ENCODE results near the gene LTC4S.

LTC4S gene

DNA sequence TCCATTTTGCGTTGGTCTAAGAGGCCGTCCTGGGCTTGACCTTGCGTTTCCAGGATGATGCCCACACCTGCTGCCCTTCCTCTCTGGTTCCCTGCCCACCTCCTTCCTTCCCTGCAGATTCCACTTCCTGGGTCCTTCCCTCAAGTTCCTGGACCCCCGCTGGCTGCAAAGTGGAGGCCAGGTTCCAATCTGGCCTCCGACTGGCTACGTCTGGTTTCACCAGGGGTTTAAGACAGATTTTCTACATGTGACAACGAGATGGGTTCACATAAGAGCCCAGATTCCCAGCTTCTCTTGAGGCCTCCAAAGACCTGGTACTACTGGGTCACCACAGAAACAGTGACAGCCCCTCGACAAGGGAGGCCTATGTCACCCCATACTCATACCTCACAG is 10.8 kb downstream of the LTC4S start:
- H3K4me3 ChIP-seq (ENCODE audit: low read depth, low read length), result no peak overlapping the region

DNA sequence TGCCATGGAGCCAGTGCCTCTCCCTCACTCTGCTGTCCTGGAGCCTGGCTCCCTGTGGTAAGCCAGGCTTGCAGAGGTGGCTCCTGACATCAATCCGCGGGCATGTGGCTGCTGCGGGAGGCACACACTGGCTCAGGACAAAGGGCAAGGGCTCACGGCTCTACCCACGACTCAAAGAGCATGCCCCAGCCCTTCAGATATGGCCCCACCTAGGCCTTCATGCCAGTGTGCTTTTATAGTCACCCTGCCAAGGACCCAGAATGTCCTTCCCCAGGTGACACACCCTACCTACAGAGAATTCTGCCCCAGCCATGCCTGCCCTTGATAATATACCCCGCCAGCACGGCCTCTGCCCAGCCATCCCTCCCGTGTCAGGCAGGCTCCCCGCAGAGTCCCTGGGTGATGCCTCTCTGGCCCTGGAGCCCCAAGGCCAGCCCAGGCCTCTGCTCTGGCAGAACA is 11.3 kb downstream of the LTC4S start:
- TF ChIP-seq, protein P1, sequence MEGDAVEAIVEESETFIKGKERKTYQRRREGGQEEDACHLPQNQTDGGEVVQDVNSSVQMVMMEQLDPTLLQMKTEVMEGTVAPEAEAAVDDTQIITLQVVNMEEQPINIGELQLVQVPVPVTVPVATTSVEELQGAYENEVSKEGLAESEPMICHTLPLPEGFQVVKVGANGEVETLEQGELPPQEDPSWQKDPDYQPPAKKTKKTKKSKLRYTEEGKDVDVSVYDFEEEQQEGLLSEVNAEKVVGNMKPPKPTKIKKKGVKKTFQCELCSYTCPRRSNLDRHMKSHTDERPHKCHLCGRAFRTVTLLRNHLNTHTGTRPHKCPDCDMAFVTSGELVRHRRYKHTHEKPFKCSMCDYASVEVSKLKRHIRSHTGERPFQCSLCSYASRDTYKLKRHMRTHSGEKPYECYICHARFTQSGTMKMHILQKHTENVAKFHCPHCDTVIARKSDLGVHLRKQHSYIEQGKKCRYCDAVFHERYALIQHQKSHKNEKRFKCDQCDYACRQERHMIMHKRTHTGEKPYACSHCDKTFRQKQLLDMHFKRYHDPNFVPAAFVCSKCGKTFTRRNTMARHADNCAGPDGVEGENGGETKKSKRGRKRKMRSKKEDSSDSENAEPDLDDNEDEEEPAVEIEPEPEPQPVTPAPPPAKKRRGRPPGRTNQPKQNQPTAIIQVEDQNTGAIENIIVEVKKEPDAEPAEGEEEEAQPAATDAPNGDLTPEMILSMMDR (IDR thresholded peaks at IDR 0.05; ENCODE audit: borderline replicate concordance, insufficient read depth, low read depth, low read length), result no peak
- H3K4me3 ChIP-seq (ENCODE audit: low read depth, low read length), result peak overlapping the region; percentile 90

More for the DNA sequence above, 10.8 kb downstream of the LTC4S start:
- TF ChIP-seq, protein P1 (IDR thresholded peaks at IDR 0.05; ENCODE audit: borderline replicate concordance, insufficient read depth, low read depth, low read length), result no peak

DNA sequence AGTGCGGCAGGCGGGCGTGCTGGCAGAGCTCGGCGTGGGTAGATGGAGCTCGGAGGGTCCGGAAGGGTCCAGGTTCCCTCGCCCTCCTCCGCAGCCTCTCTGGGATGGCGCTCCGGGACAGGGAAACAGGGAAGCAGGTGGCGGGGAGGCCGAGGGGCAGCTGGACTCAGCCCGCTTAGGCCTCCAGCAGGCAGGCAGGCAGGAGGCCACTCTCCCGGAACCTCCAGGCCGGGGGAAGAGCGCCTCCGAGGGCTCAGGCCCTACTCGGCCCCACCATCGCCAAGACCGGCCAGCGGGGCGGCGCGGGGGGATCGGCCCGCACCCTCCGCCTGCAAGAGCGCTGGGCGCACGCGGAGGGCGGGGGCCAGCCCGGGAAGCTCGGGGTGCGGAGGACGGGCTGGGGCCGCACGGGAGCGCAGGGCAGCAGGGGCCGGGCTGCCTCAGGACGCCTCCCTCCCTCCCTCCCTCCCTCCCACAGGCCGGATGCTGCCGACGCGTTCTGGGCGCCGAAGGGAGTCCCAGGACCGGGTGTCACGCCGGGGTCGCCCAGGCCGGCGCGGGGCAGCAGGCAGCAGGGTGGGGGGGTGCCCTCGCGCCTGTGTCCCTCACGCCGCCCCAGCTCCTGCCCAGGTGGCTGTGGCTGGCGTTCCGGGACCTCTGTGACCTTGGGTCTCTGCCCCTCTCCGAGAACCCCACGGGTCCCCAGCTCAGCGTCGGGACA is 11.9 kb downstream of the LTC4S start:
- TF ChIP-seq, protein P1 (IDR thresholded peaks at IDR 0.05; ENCODE audit: borderline replicate concordance, insufficient read depth, low read depth, low read length), result no peak
- H3K4me3 ChIP-seq (ENCODE audit: low read depth, low read length), result peak overlapping the region; percentile 90

GRCh38 chr5:179806250-179807048 is 12.7 kb downstream of the LTC4S start, which contains the start of gene MGAT4B:
Gene MGAT4B, minus strand, starts transcription at chr5:179806866. Its CDS starts 283 bp downstream, at chr5:179806583.
- TF ChIP-seq, protein P1 (IDR thresholded peaks at IDR 0.05; ENCODE audit: borderline replicate concordance, insufficient read depth, low read depth, low read length), result no peak
- H3K4me3 ChIP-seq (ENCODE audit: low read depth, low read length), result peak within 1 kb of the TSS; percentile 90

- H3K4me3 ChIP-seq (ENCODE audit: low read depth, low read length), result no peak overlapping the region
- TF ChIP-seq, protein P1 (IDR thresholded peaks at IDR 0.05; ENCODE audit: borderline replicate concordance, insufficient read depth, low read depth, low read length), result no peak
Observed at GRCh38 chr5:179812135-179812825, 18.5 kb downstream of the LTC4S start.

DNA sequence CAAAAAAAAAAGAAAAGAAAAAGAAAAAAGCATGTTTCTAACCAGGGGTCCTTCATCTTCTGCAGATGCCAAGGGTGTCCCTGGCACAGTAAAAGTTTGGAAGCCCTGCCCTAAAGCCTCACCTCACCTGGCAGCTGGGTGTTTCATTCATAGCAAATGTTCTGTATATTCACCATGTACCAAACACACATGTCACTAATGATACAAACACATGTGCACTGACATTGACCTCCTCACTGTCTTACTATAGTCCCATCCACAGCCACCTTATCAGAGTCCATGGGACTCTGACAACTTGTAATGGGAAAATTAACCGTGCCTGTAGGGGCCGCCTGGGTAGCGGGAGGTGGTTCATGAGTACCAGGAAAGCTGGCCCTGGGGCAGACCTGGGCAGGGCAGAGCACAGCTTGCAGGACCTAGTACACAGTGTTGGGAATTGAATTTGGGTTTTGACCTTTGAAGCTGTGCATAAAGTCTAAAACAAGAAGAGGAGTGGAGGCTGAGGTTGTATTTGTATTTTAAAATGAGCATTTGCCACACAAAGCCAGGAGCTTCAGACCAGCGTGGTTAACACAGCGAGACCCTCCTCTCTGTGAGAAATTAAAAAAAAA is 19.3 kb downstream of the LTC4S start:
- TF ChIP-seq, protein P1 (IDR thresholded peaks at IDR 0.05; ENCODE audit: borderline replicate concordance, insufficient read depth, low read depth, low read length), result no peak
- H3K4me3 ChIP-seq (ENCODE audit: low read depth, low read length), result no peak overlapping the region

All from GM12875 (cell line).